ENCODE data around the gene ARHGEF28.

ARHGEF28 gene

DNA sequence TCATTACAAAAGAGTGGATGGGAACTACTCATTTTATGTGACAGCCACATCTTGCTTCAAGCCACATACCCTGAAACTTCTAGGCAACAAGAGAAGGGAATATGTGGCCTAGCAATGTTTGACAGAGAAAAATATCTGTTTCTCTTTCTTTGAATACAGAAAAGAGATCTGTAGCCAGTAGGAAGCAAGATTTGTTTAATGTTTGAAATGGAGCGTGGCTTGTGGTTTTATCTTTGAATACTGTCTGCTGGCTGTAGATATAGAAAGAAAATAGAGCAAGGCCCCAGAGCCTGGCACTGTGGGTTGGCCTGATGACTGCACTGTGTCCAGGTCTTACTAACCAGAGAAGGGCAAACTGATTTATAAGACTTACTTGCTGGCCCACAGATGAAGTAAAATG, 133.8 kb downstream of the ARHGEF28 start:
- H3K4me3 Mint-ChIP-seq, result no peak overlapping the region
- no peaks in the 10 kb centered on the region for H3K9me3 Mint-ChIP-seq
- no peak overlapping the region for H3K27ac Mint-ChIP-seq
- H3K4me1 Mint-ChIP-seq (ENCODE audit: low read depth), result no peaks in the 10 kb centered on the region
- no peak for DNase-seq (ENCODE audit: low spot score)
- no peaks in the 10 kb centered on the region for H3K36me3 Mint-ChIP-seq (ENCODE audit: low read depth)
- peaks cover 7% of the 10 kb centered on the region for H3K27me3 Mint-ChIP-seq (ENCODE audit: low read depth)

DNA sequence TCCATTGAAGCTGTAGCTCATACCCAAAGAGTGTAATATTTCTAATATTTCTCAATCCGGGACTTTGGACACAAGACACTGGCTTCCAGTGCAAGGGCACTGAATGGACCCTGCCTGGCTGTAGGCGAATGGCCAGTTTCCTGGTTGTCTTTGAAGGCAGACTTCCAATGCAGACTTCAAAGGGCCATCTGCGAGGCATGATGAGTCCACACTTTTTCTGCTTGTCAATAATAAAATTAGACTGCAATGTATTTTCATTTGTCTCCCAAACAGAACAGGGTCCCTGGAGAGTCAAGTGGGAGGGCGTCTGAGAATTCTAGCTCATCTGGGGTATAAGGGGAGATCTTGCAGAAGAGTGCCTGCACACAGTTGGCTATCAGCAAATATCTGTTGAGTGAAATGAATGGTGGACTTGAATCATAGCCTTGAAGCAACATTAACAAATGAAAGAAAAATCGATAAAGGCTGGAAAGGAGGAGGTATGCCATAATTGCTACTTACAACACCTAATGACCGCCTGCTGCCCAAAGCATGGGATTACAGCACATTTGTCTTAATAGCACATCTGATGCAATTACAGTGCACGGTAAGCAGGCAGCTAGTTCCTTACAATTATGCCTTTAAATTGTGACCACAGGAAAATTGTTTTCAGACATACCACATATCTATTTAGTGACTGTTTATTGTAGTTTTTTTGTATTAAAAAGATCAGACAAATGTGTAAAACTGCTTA, 137.5 kb downstream of the ARHGEF28 start:
- H3K27me3 Mint-ChIP-seq (ENCODE audit: low read depth), result no peaks in the 10 kb centered on the region
- peaks cover 10% of the 10 kb centered on the region for H3K9me3 Mint-ChIP-seq
- DNase-seq (ENCODE audit: low spot score), result no peak
- H3K27ac Mint-ChIP-seq, result no peak overlapping the region
- no peak overlapping the region for H3K4me3 Mint-ChIP-seq
- H3K36me3 Mint-ChIP-seq (ENCODE audit: low read depth), result no peaks in the 10 kb centered on the region
- no peaks in the 10 kb centered on the region for H3K4me1 Mint-ChIP-seq (ENCODE audit: low read depth)

DNA sequence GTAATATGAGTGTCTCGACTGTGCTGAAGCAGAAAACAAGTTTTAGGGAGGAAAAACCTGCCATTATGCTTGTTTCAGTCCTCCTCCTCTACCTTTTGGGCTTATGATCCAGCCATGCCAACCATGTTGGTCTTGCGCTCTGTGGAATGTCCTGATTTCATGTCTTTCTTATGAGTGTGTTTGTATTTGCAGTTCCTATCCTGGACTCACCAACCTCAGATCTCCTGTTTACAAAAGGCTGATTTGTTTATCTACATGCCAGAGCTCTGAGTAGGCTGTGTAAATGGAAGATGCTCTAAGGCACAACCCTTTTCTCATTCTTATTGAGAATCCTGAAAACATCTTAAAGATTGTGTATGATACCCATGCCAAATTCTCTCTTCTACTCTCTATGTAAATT, 138.6 kb downstream of the ARHGEF28 start:
- no peak overlapping the region for H3K27ac Mint-ChIP-seq
- H3K4me3 Mint-ChIP-seq, result no peak overlapping the region
- peaks cover 10% of the 10 kb centered on the region for H3K9me3 Mint-ChIP-seq
- no peaks in the 10 kb centered on the region for H3K36me3 Mint-ChIP-seq (ENCODE audit: low read depth)
- no peaks in the 10 kb centered on the region for H3K27me3 Mint-ChIP-seq (ENCODE audit: low read depth)
- no peak for DNase-seq (ENCODE audit: low spot score)
- H3K4me1 Mint-ChIP-seq (ENCODE audit: low read depth), result no peaks in the 10 kb centered on the region

DNA sequence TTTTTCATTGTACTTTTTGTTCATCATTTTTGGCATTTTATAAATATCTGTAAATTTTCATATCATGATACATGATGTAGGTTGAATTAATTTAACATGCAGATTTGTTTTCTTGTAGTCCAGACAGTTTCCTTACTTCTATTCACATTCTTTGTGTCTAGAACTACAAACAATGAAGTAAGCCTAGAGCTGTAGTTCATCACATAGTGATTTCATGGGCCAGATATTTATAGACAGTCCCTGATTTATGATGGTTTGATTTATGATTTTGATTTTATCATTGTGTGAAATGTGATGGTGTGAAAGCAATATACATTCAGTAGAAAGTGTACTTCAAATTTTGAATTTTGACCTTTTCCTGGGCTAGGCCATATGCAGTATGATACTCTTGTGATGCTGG, 139.0 kb downstream of the ARHGEF28 start:
- no peak overlapping the region for H3K4me3 Mint-ChIP-seq
- no peaks in the 10 kb centered on the region for H3K36me3 Mint-ChIP-seq (ENCODE audit: low read depth)
- H3K27ac Mint-ChIP-seq, result no peak overlapping the region
- H3K27me3 Mint-ChIP-seq (ENCODE audit: low read depth), result no peaks in the 10 kb centered on the region
- no peaks in the 10 kb centered on the region for H3K4me1 Mint-ChIP-seq (ENCODE audit: low read depth)
- no peak for DNase-seq (ENCODE audit: low spot score)
- peaks cover 10% of the 10 kb centered on the region for H3K9me3 Mint-ChIP-seq

DNA sequence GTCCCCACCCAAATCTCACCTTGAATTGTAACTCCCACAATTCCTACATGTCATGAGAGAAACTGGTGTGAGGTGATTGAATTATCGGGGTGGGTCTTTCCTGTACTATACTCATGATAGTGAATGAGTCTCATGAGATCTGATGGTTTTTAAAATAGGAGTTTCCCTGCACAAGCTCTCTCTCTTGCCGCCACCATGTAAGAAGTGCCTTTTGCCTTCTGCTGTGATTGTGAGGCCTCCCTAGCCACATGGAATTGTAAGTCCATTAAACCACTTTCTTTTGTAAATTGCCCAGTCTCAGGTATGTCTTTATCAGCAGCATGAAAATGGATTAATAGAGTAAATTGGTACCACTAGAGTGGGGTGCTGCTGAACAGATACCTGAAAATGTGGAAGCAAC, 140.9 kb downstream of the ARHGEF28 start:
- DNase-seq (ENCODE audit: low spot score), result no peak
- Mint-ChIP-seq H3K27ac (no peak overlapping the region), H3K27me3 (ENCODE audit: low read depth) (no peaks in the 10 kb centered on the region), H3K4me3 (no peak overlapping the region), H3K9me3 (peaks cover 10% of the 10 kb centered on the region), H3K36me3 (ENCODE audit: low read depth) (no peaks in the 10 kb centered on the region), H3K4me1 (ENCODE audit: low read depth) (no peaks in the 10 kb centered on the region)

DNA sequence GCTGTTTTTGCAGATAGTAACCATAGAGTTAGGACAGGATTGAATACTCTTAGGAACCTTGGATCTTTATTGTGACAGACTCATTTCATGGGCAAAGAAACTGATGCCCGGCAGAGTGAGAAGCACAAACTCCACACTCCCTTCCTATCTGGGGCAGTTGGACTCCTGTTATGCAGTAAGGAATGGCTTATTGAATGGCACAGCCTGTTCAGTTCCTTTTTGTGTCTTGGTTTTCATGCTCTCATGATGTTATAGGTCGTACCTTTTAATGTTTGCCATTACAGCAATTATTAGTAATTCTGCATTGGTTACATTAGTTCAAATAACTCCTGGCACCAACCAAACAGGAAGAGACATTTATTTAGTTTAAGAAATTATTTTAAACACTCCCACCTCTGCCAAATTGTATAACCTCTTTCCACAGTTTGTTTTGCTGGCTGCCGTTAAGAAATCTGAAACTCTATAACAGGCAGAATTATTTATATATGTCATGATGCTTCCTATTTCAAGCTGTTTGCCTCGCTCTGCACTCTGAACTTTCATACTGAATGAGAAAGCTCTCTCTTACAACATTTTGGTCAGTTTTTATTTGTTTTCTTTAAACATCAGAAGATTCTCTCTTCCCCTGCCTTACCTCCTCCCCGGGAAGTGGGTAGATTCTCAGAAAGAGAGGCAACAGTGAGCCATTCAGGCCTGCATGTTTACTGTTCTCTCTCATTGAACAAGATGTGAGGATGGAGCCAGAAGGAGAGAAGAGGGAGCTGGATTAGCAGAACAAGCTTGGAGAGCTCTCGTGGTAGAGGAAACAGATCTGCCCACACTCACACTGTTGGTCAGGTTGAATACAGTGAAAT, 144.4 kb downstream of the ARHGEF28 start:
- Mint-ChIP-seq H3K4me1 (ENCODE audit: low read depth) (no peaks in the 10 kb centered on the region), H3K27me3 (ENCODE audit: low read depth) (no peaks in the 10 kb centered on the region), H3K36me3 (ENCODE audit: low read depth) (no peaks in the 10 kb centered on the region), H3K27ac (no peak overlapping the region), H3K9me3 (peaks cover 10% of the 10 kb centered on the region), H3K4me3 (no peak overlapping the region)
- DNase-seq (ENCODE audit: low spot score), result no peak

DNA sequence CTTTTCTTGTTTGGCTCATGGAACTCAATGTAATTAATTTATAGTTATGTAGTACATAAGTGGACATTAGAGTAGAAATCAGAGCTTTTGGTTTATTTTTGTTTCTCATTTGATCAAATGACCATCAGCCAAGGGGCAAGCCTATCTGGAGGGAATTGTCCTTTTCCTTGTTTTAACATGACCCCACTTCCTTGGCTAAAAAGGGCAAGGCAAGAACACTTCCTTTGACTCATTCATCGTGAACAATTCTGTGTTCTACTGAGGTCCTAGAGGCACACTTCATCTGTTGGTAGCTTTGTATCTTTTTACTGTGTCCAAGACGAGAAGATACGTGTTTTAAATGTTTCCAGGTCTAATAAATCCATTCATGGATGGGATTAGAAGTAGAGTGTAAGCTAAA, 148.9 kb downstream of the ARHGEF28 start:
- Mint-ChIP-seq H3K4me1 (ENCODE audit: low read depth) (no peaks in the 10 kb centered on the region), H3K9me3 (no peaks in the 10 kb centered on the region), H3K27ac (no peak overlapping the region), H3K4me3 (no peak overlapping the region), H3K27me3 (ENCODE audit: low read depth) (peaks cover 4% of the 10 kb centered on the region), H3K36me3 (ENCODE audit: low read depth) (no peaks in the 10 kb centered on the region)
- no peak for DNase-seq (ENCODE audit: low spot score)

DNA sequence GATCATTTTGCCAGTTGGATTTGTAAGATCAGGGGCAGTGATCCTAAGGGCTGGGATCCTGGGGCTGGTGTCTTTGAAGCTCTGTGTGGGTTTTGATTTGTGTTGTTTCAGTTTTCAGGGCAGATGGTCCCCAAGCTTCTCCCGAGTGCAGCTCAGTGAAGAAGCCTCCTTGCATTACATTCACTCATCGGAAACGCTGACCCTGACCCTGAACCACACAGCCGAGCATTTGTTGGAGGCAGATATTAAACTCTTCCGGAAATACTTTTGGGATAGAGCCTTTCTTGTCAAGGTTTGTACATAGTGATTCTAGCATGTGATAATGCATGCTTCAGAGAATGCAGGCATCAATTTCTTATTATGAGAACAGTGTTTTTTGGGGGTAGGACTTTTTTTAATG, 150.4 kb downstream of the ARHGEF28 start:
- Mint-ChIP-seq H3K4me3 (no peak overlapping the region), H3K27me3 (ENCODE audit: low read depth) (peaks cover 4% of the 10 kb centered on the region), H3K36me3 (ENCODE audit: low read depth) (no peaks in the 10 kb centered on the region), H3K4me1 (ENCODE audit: low read depth) (no peaks in the 10 kb centered on the region), H3K9me3 (no peaks in the 10 kb centered on the region), H3K27ac (no peak overlapping the region)
- no peak for DNase-seq (ENCODE audit: low spot score)

DNA sequence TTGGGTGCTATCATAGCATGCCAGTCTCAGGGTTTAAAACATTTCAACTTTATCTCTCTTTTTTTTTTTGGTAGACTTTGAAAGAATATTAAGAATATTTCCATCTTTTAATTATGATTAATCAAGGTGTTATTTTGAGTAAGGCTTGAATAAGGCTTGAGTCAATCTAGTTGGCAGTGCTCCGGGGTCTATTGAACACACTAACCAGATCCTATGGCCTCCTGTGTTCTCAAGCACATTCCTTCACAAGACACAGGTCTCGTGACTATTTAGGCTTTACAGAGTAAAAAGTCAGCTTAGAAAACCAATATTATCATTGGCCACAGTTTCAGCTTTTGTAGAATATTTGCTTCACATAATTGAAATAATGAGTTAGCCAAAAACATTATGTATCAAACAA, 151.2 kb downstream of the ARHGEF28 start:
- DNase-seq (ENCODE audit: low spot score), result no peak
- Mint-ChIP-seq H3K9me3 (no peaks in the 10 kb centered on the region), H3K4me1 (ENCODE audit: low read depth) (no peaks in the 10 kb centered on the region), H3K4me3 (no peak overlapping the region), H3K27ac (no peak overlapping the region), H3K27me3 (ENCODE audit: low read depth) (peaks cover 4% of the 10 kb centered on the region), H3K36me3 (ENCODE audit: low read depth) (no peaks in the 10 kb centered on the region)

DNA sequence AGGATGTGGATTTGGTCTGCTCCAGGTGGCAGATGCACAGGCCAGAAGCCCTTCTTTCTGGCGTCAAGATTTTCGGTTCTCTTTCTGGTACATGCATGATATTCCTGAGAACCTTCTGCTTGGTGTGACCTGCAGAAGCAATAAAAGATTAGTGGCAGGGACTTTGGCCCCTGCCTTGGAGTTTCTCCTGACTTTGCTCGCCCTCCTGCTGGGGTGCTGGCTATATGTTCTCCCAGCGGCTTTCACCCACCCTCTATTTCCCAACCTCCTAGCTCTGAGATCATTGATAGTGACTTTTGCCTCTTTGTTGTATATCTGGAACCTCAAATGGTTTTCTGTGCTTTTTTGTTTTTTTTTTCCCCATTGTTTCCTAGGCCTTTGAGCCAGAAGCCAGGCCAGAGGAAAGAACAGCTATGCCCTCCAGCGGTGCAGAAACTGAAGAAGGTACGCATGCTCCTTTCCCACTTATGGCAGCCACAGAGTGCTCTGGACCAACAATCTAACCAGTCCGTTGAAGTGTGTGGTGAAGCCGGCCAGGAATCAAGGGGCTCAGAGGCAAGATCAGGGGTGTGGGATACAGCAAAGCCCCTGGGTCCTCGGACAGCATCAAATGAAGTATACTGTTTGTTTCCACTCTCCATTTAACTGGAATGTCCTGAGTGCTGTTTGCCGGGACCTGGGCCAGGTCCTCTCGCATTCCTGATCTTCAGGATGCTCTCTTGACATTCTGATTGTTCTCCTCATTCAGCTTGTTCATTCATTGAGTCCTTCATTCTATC, 154.5 kb downstream of the ARHGEF28 start:
- no peak for DNase-seq (ENCODE audit: low spot score)
- Mint-ChIP-seq H3K4me1 (ENCODE audit: low read depth) (no peaks in the 10 kb centered on the region), H3K27ac (no peak overlapping the region), H3K9me3 (no peaks in the 10 kb centered on the region), H3K36me3 (ENCODE audit: low read depth) (no peaks in the 10 kb centered on the region), H3K4me3 (no peak overlapping the region), H3K27me3 (ENCODE audit: low read depth) (peaks cover 4% of the 10 kb centered on the region)

DNA sequence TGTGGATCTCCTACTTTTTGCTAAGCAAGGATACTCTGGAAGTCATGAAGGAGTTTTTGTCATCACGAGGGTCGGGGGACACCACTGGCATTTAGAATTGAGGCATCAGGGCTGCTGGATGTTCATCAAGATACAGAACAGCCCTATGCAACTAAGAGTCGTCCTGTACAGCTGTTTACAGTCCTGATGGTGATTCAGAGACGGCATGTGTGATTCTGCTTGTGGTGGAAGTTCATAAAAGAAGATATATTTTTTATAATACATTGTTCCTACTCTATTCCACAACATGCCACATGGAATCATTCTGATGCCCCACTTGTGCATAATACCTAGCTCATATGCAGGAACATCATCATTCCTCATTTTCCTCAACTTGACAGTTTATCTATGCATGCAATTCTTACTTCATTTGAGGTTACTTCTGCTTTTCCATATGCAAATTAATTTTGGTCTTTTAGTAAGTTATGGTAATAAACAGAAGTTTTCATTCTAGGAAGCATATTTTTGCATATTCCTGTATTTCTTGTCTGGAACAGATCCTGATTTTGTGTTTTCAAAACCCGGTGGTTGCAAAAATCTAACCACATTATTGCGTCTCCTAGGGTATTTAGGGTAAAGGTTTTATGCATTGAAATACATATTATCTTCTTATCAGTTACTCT, 155.2 kb downstream of the ARHGEF28 start:
- H3K4me1 Mint-ChIP-seq (ENCODE audit: low read depth), result no peaks in the 10 kb centered on the region
- H3K9me3 Mint-ChIP-seq, result no peaks in the 10 kb centered on the region
- no peak overlapping the region for H3K4me3 Mint-ChIP-seq
- peaks cover 3% of the 10 kb centered on the region for H3K27me3 Mint-ChIP-seq (ENCODE audit: low read depth)
- no peak for DNase-seq (ENCODE audit: low spot score)
- H3K27ac Mint-ChIP-seq, result no peak overlapping the region
- no peaks in the 10 kb centered on the region for H3K36me3 Mint-ChIP-seq (ENCODE audit: low read depth)

DNA sequence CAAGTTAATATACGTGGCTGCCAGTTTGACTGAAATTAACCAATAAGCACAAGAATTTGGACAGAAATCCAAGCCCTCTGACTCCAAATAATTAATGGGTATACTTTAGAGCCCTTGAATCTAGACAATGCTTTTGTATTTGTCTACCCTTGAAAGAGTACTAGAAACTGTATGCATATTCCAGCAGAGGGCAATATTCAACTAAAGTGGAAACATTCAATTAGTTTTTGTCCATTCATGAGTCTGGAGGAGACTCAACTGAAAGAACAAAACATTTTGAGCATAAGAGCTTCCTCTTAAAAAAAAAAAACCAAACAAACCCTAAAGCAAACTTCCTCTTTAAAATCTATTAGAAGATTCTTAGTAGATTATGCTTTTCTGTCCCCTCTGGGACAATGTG, 157.8 kb downstream of the ARHGEF28 start:
- Mint-ChIP-seq H3K36me3 (ENCODE audit: low read depth) (no peaks in the 10 kb centered on the region), H3K27me3 (ENCODE audit: low read depth) (peaks cover 3% of the 10 kb centered on the region), H3K4me3 (no peak overlapping the region), H3K9me3 (no peaks in the 10 kb centered on the region), H3K4me1 (ENCODE audit: low read depth) (no peaks in the 10 kb centered on the region), H3K27ac (no peak overlapping the region)
- DNase-seq (ENCODE audit: low spot score), result no peak

DNA sequence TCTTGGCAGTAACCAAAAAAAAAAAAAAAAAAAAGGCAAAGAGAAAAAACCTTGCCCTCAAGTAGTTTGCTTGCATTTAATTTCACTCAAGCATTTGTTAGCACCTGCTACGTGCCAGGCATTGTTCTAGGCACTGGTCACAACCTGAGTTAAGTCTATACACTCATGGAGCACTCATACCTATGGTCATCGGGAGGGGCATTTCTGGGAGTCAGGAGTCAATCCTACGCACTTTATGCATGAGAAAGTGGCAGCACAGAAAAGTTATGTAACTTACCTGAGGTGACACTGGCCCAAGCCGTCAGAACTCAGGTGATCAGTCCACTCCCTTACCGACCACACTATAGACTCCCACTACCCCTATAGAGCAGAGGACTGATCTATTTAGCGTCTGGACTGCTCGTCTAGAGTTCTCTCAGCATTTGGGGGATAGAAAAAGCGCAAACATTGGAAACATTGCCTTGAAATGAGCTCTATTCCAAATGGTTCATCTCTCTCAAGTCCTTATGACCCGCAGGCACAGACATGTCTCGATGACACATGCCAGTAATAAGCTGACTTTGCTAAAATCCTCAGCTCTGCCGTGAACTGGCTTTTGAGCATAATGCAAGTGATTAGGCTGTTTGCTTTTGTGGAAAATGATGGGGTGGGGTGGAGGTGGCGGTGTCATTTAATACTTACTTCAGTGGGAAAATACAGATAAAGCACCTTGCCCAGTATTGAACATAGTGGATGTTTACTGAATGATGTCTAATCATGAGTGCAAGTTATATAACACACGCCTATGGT, 160.2 kb downstream of the ARHGEF28 start:
- peaks cover 11% of the 10 kb centered on the region for H3K27me3 Mint-ChIP-seq (ENCODE audit: low read depth)
- H3K4me1 Mint-ChIP-seq (ENCODE audit: low read depth), result no peaks in the 10 kb centered on the region
- DNase-seq (ENCODE audit: low spot score), result no peak
- no peak overlapping the region for H3K4me3 Mint-ChIP-seq
- no peaks in the 10 kb centered on the region for H3K36me3 Mint-ChIP-seq (ENCODE audit: low read depth)
- H3K27ac Mint-ChIP-seq, result no peak overlapping the region
- no peaks in the 10 kb centered on the region for H3K9me3 Mint-ChIP-seq

All from T-helper 2 cell treated with Interferon-gamma antibody and Interleukin-4, amounts not matched to agents 5 μg/mL and 100 μg/mL, for 36 hours (primary cell).